ENCODE data around the gene CHTF18. TPM values are rescaled to one million over a fixed set of nuclear protein-coding genes. Genes with fewer than 3 reads are reported as not detected.

The CHTF18 gene
- polyA plus RNA-seq, 3 donors = 0.57 to 13.8 (median 2.2) TPM

DNA sequence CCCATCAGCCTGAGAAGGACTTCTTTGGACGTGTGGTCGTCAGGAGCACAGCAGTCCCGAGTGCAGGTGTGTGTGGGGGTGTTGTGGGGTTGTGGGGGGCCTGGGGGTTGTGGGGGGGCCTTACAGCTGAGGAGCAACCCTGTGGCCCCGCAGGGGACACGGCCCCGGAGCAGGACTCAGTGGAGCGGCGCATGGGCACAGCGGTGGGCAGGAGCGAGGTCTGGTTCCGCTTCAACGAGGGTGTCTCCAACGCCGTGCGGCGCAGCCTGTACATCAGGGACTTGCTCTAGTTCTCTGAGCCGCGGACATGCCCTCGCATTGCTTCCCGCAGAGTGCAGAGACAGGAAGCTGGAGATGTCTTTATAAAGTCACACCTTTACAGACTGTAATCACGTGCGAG, 9.3 kb downstream of the CHTF18 start:
- TF ChIP-seq, protein P1, sequence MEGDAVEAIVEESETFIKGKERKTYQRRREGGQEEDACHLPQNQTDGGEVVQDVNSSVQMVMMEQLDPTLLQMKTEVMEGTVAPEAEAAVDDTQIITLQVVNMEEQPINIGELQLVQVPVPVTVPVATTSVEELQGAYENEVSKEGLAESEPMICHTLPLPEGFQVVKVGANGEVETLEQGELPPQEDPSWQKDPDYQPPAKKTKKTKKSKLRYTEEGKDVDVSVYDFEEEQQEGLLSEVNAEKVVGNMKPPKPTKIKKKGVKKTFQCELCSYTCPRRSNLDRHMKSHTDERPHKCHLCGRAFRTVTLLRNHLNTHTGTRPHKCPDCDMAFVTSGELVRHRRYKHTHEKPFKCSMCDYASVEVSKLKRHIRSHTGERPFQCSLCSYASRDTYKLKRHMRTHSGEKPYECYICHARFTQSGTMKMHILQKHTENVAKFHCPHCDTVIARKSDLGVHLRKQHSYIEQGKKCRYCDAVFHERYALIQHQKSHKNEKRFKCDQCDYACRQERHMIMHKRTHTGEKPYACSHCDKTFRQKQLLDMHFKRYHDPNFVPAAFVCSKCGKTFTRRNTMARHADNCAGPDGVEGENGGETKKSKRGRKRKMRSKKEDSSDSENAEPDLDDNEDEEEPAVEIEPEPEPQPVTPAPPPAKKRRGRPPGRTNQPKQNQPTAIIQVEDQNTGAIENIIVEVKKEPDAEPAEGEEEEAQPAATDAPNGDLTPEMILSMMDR (IDR thresholded peaks at IDR 0.05) = no peak

DNA sequence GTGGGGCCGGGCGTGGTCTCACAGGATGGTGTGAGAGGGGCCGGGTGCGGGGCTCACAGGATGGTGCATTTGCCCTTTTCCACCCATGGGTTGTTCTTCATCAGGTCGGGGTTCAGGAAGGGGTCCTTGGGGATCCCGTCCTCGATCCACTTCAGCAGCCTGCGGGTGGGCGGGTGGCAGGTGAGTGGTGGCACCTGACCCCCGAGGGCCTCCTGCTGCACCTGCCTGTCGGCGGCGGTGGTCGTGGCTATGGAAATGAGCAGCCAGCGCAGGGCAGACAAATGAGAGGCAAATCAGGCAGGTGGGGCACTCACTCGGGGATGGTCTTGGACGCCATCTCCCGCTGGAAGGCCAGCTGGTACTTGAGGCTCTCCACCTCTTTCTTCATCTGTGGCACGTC, 10.2 kb downstream of the CHTF18 start:
- no peaks in the 10 kb centered on the region for H3K9me3 ChIP-seq (replicated peaks in 1 of 2; ENCODE audit: control insufficient read depth in 1 of 2, insufficient read depth in 1 of 2, low read length in 2 of 2)
- H3K4me2 ChIP-seq (replicated peaks; ENCODE audit: extremely low read depth, low read length, poor library complexity, severe bottlenecking) = no peak overlapping the region
- no peak overlapping the region for H3K4me3 ChIP-seq (replicated peaks in 1 of 3; ENCODE audit: low read depth in 2 of 3, low read length in 3 of 3)
- peaks cover 4 to 22% of the 10 kb centered on the region in 2 donors for H3K36me3 Mint-ChIP-seq
- H3K79me2 ChIP-seq (ENCODE audit: insufficient read depth, low read length) = no peaks in the 10 kb centered on the region
- no peaks in the 10 kb centered on the region for H3K36me3 ChIP-seq (replicated peaks in 1 of 2; ENCODE audit: control insufficient read depth in 1 of 2, insufficient read depth in 2 of 2, low read length in 2 of 2)
- H3K27me3 Mint-ChIP-seq (ENCODE audit: low read depth in 3 of 3) = peaks cover 26 to 51% (median 27%) of the 10 kb centered on the region in 3 donors
- DNase-seq = no peak
- WGBS (ENCODE audit: insufficient coverage) = 94% methylated on average over 19 of the region's 19 CpGs
- H3K4me1 ChIP-seq (ENCODE audit: control insufficient read depth in 1 of 2, insufficient read depth in 2 of 2, low read length in 2 of 2) = no peaks in the 10 kb centered on the region
- TF ChIP-seq, protein P1 (IDR thresholded peaks at IDR 0.05) = no peak
- no peak overlapping the region for H3K27ac Mint-ChIP-seq
- no peaks in the 10 kb centered on the region for H3K4me1 Mint-ChIP-seq
- H4K20me1 ChIP-seq (ENCODE audit: insufficient read depth, low read length) = no peaks in the 10 kb centered on the region
- no peak overlapping the region for H3K4me3 Mint-ChIP-seq
- H2AFZ ChIP-seq (ENCODE audit: insufficient read depth, low read depth, low read length, poor library complexity, severe bottlenecking) = no peak overlapping the region
- H3K27me3 ChIP-seq (ENCODE audit: control insufficient read depth in 2 of 2, insufficient read depth in 2 of 2, low read length in 2 of 2) = peaks cover 5 to 35% of the 10 kb centered on the region in 2 donors
- H3K27ac ChIP-seq (ENCODE audit: low read depth in 1 of 2, low read length in 2 of 2) = no peak overlapping the region
- H3K9ac ChIP-seq (ENCODE audit: insufficient read depth, low read length, poor library complexity, severe bottlenecking) = no peak overlapping the region
- intact Hi-C loops (cut with micrococcal nuclease) = no loop called here
- peaks cover 0 to 5% (median 0%) of the 10 kb centered on the region in 7 donors for H3K9me3 Mint-ChIP-seq

More for the DNA sequence above, 9.3 kb downstream of the CHTF18 start:
- Mint-ChIP-seq H3K4me3 (no peak overlapping the region), H3K36me3 (peaks cover 4 to 24% of the 10 kb centered on the region in 2 donors), H3K27ac (no peak overlapping the region), H3K9me3 (peaks cover 0 to 5% (median 0%) of the 10 kb centered on the region in 7 donors), H3K27me3 (ENCODE audit: low read depth in 3 of 3) (peaks cover 25 to 44% (median 26%) of the 10 kb centered on the region in 3 donors), H3K4me1 (no peaks in the 10 kb centered on the region)
- Histone ChIP-seq H3K36me3 (replicated peaks in 1 of 2; ENCODE audit: control insufficient read depth in 1 of 2, insufficient read depth in 2 of 2, low read length in 2 of 2) (peaks cover 0 to 4% of the 10 kb centered on the region in 2 donors), H3K79me2 (ENCODE audit: insufficient read depth, low read length) (no peaks in the 10 kb centered on the region), H2AFZ (ENCODE audit: insufficient read depth, low read depth, low read length, poor library complexity, severe bottlenecking) (no peak overlapping the region), H3K9ac (ENCODE audit: insufficient read depth, low read length, poor library complexity, severe bottlenecking) (no peak overlapping the region), H3K4me3 (replicated peaks in 1 of 3; ENCODE audit: low read depth in 2 of 3, low read length in 3 of 3) (no peak overlapping the region), H3K4me2 (replicated peaks; ENCODE audit: extremely low read depth, low read length, poor library complexity, severe bottlenecking) (no peak overlapping the region), H3K27me3 (ENCODE audit: control insufficient read depth in 2 of 2, insufficient read depth in 2 of 2, low read length in 2 of 2) (peaks cover 5 to 35% of the 10 kb centered on the region in 2 donors), H3K9me3 (replicated peaks in 1 of 2; ENCODE audit: control insufficient read depth in 1 of 2, insufficient read depth in 1 of 2, low read length in 2 of 2) (no peaks in the 10 kb centered on the region), H3K4me1 (ENCODE audit: control insufficient read depth in 1 of 2, insufficient read depth in 2 of 2, low read length in 2 of 2) (no peaks in the 10 kb centered on the region), H3K27ac (ENCODE audit: low read depth in 1 of 2, low read length in 2 of 2) (no peak overlapping the region), H4K20me1 (ENCODE audit: insufficient read depth, low read length) (no peaks in the 10 kb centered on the region)
- intact Hi-C loops (cut with micrococcal nuclease) = no loop called here
- WGBS (ENCODE audit: insufficient coverage) = 96% methylated on average over 17 of the region's 22 CpGs
- no peak for DNase-seq
